Daoy (cell line): ENCODE measurements around the gene NENF. TPM values are rescaled to one million over a fixed set of nuclear protein-coding genes. Genes with fewer than 3 reads are reported as not detected.
A peak's percentile ranks its signal among the peaks of the same experiment; 100 is the strongest.

Experiments used
- DNase-seq: peaks from one replicate; pipeline ENCODE4 v3.0.0-alpha.2; 2015; ENCODE audit warnings: low read depth
- total RNA-seq: library from RNA; depleted of rRNA; stranded (reverse); fragments of >200 nt; shearing (Covaris generic); gene quantifications from 2 replicates; pipeline ENCODE4 v1.2.3, GENCODE V29; 2014

NENF gene
- total RNA-seq, 1 experiment from 2014 or later = 85.5 TPM

DNA sequence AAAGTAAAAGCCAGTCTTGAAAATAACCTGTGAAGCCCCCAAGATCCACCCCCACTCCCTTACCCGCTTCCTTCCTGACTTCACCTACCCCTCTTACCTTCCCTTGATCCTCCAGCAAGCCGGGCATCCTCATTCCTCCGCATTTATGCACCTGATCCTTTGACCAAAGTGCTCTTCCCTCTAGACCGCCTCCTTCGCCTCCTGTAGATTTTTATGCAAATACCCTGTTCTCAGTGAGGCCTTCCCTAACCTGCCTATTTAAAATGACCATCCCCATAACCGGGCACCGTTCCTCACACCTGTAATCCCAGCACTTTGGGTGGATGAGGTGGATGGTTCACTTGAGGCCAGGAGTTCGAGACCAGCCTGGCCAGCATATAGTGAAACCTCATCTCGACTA, 1.1 kb upstream of the NENF start:
- DNase-seq = no peak

DNA sequence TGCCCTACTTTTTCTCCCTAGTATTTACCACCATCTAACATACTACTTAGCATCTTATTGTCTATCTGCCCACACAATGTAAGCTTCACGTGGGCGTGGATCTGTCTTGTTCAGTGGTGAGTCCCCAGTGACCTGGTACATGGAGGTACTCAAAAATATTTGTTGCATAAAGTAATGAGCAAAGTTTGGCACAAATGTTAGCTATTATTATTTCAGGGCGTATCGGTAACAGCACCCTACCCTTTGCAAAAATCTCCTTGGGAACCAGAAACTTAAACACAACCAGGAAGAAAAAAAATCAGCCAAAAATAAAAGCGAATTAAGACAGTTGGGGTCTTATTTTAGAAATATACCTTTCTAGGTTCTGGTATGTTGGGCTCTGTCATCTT, 454 bp upstream of the NENF start:
- no peak for DNase-seq

DNA sequence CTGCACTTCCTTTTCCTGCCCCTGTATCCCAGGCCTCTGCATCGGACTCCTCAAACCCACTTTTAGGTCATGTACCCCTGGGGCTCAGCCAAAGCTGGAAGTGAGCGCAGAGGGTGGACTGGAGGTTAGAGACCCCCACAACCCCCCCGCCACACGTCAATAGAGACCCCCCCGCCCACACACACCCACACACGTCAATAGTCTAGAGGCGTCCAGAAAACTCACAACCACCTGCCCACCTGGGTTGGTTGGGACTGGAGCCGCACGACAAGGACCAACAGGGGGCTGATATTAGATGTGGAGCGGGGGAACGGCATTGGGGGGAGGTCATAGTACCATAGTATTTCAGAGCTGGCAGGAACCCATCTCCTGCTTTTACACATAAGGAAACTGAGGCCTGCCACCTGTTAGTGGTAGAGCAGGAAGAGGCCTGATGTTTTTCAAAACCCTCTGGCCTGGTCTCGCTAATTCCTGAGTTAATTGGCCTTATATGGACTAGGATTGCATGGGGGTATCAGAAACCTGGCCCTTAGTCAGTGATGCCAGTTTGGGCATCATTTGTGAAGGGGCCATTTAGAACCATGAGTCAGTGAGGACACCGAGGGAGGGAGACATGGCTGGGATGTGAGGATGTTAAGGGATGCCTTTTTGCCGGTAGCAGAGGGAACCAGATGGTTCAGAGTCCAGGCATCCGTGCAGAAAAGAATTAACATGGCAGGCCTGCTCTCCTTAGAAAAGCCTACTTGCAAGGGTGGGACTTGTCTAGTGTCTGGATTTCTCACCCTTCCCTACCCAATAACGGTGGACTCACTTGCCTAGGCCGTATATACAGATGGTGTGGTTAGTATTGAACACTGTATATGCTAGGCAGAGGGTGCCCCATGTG, 1.1 kb downstream of the NENF start:
- no peak for DNase-seq

DNA sequence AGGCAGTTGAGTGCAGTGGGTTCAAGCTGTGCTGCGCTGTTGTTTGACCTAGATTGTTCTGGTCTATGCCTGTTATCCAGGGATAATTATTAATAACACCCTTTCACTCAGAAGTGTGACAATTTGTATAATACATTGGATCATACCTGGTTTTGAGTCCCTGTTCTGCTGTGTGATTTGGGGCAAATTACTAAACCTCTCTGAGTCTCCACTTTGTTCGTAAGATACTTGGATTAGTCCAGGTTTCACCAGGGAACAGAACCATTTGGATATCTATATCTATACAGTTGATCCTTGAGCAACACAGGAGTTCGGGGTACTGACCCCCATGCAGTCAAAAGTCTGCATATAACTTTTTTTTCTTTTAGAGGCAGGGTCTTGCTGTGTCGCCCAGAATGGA, 2.3 kb downstream of the NENF start:
- no peak for DNase-seq

DNA sequence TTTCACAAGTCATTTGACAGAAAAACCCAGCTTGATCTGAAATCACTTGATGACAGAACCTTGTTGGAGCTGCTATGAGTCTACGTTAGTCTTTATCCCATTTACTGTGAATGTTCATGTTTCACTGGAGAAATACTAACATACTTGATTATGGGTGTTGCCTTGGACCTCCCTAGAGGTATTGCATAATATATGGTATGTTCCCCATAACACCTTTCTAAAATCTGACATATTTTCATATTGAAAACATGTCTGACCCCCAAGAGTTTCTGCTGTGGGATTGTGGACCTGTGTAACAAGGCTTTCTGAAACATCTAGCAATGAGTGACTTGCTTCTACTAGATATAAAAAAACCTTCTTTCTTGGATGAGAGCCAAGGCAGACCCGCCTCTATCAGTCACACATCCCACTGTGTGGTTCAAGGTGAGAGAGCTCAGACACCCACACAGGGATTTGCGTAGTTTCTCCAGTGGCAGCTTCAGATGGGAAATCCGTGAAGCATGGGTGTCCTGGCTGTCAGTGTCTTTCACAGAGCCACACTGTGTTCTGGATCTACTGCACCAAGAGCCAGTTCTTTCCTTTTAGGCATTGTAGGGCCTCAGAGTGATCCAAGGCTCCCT, 4.6 kb downstream of the NENF start:
- no peak for DNase-seq

DNA sequence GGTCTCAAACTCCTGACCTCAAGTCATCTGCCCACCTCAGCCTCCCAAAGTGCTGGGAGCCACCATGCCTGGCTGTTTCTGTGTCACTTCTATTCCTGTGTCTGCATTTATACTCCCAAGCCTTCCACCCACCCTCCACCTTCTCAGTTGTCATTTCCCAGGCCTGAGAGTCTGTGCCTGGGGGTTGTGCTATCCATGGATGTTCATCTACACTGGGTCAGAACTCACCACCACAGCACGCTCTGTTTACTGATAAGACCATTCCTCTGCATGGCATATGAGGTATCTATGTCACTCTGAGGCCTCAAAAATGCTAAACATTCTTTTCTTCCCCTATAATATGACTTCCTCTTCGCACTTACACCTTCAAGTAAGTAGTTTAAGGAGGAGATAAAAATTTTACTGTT, 6.1 kb downstream of the NENF start:
- DNase-seq = peak; percentile 23

DNA sequence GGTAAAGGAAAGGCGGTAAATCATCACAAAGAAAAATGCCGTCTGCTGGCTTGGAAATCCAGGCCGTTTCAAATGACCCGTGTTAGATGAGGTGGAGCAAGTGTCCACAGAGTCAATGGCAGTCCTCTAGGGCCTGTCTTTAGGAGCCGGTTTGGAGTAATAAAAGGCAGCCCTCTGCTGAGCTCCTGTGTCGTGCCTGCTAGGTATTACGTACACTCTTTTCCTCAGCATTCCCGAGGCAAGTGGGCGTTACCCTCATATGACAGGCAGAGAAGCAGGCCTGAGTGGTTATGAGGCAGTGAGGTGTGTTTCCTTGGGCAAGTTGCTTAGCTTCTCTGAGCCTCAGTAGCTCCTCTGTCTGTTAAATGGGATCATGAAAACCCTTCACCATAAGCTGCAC, 7.7 kb downstream of the NENF start:
- no peak for DNase-seq

DNA sequence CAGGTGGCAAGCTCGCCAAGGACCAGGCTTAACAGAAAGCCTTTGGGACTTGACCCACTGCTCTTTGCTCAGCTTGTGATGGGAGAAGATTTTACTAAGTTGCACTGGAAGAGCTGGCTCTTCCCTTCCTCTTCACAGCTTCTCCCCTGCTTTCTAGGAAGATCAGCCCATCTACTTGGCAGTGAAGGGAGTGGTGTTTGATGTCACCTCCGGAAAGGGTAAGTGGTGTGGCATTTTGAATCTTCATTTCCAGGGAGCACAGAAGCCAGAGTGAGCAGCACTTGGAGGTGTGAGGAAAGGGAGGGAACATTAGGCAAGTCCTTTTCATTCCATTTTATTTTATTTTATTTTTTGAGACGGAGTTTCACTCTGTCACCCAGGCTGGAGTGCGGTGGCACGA, 9.7 kb downstream of the NENF start:
- DNase-seq = no peak

DNA sequence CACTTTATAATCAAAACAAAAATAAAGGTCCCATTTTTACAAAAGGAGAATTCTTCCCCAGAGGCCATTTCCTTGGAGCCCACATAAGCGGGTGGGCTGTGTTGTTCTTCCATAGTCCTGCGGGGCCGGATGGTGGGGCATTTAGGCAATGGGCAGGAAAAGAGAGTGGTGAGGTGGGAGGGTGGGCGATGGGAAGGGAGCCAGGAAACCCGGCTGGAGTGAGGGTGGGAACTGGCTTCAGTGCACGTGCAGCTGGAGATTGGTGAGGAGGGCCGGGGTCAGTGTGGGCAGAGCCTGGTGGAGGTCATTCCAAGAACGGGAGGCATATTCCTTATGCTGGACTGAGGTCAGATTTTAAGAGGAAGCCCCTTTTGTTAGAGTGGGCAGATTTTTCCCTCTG, 13.6 kb downstream of the NENF start:
- DNase-seq = no peak

DNA sequence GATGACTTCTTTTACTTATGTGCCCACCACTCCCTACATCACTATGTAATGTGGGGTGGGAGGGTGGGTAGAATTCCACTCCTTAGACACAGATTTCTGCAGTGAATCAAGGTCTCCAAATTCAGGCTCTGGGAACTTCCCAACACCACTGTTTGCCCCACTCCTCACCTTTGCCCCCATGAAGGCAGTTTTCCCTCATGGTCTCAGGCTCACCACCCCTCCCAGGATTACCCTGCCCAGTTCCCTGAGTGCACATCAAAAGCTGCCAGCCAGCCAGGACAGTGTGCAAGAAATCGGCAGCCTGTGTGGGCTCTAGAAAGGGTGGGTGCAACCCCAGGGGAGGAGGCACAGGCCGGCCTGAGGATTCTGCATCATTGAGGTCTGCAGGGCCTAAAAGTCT, 14.8 kb downstream of the NENF start:
- DNase-seq = no peak

DNA sequence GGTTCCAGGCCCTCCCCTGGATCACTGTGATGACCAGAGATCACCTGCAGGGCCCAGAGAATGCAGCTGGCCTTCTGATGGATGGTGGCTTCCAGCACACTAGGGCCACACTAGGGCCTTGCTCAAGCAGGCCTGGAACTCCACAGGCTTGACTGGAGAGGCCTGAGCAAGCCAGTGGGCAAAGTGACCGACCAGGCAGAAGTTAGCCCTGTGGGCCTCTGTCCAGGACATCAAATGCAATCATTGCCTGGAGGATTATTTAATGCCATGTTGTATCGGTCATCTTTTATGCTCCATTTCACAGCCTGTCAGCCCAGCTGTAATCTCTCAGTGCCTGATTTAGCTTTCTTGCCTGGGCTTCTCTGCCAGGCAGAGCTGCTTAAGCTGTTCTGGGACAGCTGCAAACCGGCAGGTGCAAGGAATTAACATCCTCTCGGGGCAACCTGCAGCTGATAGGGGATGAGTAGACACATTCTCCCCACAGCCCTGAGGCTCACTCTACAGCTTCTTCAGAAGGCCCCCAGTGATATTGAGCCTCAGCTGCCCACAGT, 17.7 kb downstream of the NENF start:
- DNase-seq = no peak

DNA sequence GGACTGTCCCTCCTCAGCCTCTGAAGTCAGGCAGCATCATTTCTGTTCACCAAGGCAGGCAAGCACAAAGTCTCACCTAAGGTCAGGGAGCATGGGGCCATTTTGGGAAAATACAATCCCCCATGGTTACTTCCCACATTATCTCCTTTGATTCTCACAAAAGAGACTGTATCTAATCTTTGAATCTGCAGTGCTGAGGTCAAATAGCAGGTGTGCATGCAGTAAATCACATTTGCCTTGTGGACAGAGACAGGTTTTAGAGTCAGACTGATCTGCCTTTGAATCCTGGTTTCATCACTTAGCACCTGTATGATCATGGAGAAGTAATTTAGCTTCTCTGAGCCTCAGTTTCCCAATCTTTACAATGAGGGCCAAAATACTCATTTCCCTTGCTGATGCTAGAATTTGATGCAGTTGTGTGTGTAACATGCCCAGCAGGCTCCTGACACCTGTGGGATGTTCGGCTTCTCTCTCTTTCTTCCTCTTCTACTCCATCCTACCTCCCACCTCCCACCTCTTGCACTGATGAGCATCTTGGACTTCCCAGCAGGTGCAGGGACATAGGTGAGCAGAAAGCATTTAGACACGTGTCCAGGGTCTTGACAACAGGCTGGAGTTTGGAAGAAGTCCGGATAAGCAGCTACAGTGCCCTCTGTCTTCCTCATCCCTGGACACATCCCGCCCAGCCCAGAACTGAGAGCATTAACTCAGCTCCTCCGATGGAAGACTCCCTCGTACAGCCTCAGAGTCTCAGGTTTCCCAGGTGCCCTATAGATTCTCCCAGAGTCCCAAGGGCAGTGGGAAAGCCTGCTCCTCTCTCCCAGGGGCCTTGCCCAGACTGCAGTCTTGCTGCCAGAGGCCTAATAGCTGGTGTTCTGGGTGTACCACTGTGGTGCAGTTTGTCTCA, 18.9 kb downstream of the NENF start:
- no peak for DNase-seq

DNA sequence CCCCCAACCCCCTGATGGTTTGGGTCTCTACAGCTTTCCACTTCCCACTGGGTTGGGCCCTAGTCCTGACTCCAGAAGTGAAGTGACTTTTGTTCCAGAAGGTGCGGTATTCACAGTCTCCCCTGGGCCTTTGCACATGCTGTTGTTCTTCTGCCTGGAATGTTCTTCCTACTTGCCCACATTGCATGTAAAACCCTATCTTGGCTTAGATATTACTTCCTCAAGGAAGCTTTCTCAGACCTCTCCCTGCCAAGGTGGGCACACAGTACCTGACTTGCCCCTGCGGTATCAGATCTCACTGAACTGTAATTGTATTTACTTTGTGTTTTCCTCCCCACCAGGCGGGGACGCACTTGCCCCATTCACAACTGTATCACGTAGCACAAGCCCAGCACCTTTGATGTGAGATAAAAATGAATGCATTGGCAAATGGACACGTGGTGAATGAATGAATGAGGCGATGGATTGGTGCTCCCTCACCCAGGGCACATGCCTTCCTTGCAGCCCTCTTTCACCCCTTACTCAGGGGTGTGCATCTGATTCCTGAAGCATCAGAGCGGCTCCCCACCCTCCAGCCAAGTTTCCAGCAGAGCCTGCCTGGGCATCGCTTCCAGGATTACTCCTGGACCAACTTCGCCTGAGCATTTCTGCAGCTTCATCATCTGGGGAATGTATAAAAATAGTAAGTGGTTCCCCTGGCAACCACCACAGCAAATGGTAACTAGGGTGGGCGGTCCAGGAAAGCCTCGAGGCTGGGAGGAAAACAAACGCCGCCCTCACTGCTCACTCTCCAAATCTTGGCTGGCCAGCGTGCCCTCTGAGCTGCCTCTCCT, 19.8 kb downstream of the NENF start:
- DNase-seq = no peak

DNA sequence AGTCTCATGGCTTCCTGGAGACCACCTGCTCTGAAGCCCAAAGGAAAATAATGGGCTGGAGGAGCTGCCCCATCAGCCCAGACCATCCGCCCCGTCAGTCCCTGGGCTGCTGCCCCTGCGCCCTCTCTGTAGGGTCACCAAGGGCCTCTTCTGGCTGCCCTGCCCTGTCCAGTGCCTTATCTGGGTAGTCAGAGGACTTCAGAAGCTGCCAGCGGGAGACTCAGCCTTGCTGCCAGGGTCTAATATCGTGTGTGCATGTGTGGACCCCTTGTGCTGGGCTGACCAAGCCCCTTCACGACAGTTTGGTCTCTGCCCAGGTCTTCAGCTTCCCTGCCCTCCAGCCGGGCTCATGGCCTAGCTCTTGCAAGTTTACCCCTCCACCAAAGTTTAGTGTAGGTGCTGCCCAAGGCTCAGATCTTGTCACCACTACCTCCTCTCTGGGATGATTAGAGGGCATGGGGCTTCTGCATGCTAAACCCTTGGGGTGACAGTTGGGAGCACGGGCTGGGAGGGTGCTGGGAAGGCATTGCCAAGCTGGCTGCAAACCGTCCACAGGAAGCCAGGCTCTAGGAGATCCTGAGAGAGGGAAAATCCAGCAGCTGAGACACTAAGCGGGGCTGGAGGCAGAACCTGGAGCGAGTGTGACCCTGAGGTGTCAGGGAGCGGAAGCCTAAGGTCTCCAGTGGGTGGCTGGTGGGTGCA, 20.6 kb downstream of the NENF start:
- DNase-seq = no peak

DNA sequence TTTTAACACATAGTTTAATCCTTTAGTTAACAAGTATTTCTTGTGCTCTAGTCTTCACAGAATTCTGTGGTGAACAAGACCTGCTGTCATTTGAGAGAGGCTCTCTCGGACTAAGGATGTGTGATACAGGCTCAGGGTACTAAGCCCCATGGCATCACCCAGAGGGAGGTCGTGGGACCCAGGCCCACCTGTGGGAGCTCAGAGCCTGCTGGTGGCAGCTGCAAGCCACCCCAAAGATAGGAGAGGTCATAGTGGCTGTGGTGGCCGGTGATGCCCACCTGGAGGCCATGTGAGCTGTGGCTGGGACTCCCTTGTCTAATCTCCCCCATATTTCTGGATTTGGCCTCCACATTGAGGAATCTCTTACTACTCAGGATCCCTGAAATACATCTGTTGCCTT, 22.0 kb downstream of the NENF start:
- no peak for DNase-seq

DNA sequence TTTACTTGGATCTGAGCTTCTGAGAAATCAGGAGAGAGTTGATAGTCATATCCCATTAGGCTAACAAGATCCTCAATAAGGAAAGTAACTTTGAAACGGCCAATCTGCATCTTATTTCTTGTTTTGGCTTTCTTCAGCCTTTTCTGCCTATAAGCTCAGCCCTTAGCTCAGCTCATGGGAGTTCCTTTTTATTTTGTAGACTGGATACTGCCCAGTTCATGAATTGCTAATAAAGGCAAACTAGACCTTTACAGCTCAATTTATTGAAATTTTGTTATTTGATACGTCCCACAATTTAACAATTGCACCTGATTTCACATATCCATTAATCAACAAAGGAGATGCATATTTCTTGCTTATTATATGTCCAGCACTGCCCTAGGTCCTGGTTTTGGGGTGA, 22.7 kb downstream of the NENF start:
- DNase-seq = no peak

DNA sequence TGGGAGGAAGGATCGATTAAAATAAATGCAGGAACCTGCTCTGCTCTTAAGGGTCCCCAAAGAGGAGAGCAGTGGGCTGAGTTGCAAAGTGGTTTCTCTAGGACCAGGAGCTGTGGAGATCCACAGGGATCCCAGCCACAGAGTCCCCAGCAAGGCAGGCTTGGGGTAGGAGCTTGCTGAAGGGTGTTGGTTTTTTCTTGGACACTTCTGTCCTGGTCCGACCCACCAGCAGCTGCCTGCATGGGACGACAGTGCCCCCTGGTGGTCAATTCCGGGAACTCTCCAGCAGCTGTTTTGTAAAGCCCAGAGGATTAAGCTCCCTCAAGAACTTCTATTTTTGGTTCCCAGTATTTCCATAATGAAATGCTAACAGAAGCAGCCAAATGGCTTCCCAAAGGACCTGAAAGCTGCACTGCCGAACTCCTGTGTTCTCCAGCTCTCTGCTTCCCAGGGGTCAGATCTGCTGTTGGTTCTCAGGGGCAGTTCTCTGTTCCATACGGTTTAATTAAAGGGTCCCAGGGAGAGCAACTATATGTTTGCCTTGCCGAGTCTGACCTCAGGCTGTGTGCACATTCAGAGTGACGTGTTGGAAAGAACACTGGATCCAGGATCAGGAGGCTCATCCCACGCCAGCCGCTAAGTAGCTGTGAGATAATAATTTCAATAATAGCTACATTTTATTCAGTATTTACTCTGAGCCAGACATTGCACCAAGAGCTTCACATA, 23.2 kb downstream of the NENF start:
- peak; percentile 73 for DNase-seq

DNA sequence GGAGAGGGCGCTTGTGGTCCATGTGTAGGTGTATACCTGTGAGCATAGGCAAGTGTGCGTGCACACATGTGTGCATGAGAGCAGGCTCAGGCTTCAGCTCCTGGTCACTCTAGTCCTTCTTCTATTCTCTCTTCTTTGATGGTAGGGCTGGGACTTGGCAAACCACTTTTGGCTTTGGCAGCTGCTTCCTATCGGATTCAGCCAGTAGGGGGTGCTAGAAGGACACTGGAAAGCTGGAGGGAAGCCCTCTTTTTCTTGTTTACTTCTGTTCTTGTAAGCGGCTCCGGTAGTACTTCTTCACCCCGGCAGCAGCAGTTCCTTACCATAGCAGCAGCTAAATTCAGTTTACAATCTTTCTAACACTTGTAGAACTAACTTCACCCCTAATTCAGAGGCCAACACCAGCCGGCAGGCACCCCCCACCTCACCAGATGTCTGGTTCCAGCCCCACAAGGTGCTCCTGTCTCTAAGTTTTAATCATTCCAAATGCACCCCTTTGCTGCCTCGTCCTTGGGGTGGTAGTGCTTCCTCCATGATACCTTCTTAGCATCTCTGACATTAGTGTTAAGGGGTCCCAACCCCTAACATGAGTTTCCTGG, 25.1 kb downstream of the NENF start:
- peak; percentile 50 for DNase-seq

DNA sequence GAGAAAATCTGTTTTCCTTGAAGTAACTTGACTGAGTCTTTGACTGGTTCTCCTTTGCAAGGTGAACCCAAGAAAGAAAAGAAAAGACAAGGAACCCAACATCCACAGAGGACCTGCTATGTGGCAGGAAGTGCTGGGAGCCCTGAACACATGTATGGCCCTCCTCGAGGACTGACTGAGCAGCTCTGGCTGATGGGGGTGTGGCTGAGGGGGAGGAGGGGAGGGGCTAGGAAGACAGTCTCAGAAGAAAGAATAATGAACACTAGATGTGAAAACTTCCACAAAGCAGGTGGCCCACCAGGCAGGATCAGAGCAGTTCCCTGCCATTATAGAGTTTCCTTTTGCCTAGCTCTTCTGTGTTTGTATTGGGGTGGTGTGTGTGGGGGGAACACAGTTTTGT, 26.1 kb downstream of the NENF start:
- no peak for DNase-seq

DNA sequence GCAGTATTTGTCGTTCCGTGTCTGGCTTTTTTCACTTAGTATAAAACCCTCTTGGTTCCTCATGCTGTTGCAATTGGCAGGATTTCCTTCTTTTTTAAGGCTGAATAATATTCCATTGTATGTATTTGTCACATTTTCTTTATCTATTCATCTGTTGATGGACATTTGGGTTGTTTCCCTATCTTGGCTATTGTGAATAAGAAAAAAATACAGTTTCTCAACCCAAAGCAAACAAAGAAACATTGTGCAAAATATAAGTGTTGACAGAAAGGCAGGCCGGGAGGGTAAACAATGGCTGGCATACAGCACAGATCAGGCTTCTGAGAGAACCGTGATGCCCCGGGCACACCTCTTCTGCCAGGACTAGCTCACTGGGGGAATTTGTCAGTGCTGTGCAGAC, 26.9 kb downstream of the NENF start:
- DNase-seq = no peak
